T-cell (primary cell): ENCODE results near the gene SPSB3. TPM values are rescaled to one million over a fixed set of nuclear protein-coding genes. Genes with fewer than 3 reads are reported as not detected.
"Not testable (repeated sequence)": the region's sequence is repeated elsewhere in the genome, so short reads cannot be mapped to it uniquely, and the experiment has no call there.

Experiments
- ATAC-seq, 4 experiments: fragments of 200-7000 bp in 3 of 4; fragments of 150-1000 bp in 1 of 4; cut with Tn5 transposase; replicated peaks in 1 of 4; 1 replicate in 3 of 4; 2 replicates in 1 of 4; pipeline ENCODE4 v1.10.0; 2021; ENCODE audit warnings: moderate library complexity in 3 of 4, mild to moderate bottlenecking in 2 of 4, moderate number of reproducible peaks in 1 of 4
- CTCF ChIA-PET, 2 donors: fragments of 300-600 bp; sonication (Branson Sonifier 250); formaldehyde crosslinking; loops; one replicate each; lab custom pipeline; 2022; ENCODE audit warnings: antibody characterized with exemption in 2 of 2; lab: Charles Lee
- POLR2A ChIA-PET, 2 donors: fragments of 300-600 bp; sonication (Branson Sonifier 250); formaldehyde crosslinking; loops; one replicate each; lab custom pipeline; 2022; ENCODE audit warnings: antibody characterized with exemption in 2 of 2; lab: Charles Lee
- DNase-seq, 35 experiments: peaks; one replicate each; pipeline versions ENCODE4 v3.0.0 to v3.0.0-alpha.2; 2013 to 2023
- H3K27ac ChIP-seq: one replicate; pipeline ENCODE4 v1.5.1; 2013; ENCODE audit warnings: low read length
- H3K27me3 ChIP-seq, 2 experiments: replicated peaks in 1 of 2; 1 replicate in 1 of 2; 2 replicates in 1 of 2; pipeline versions ENCODE4 v1.6.1 to v1.7.0; 2013; ENCODE audit warnings: low read length in 1 of 2, mixed read lengths in 1 of 2; ENCODE audit not compliant: control insufficient read depth in 2 of 2, insufficient read depth in 2 of 2; ENCODE audit errors: extremely low read depth in 1 of 2
- H3K36me3 ChIP-seq, 2 donors: 1 replicate in 1 of 2; 2 replicates in 1 of 2; pipeline versions ENCODE4 v1.6.1 to v1.7.0; 2013; ENCODE audit warnings: low read length in 1 of 2; ENCODE audit not compliant: control insufficient read depth in 2 of 2, insufficient read depth in 1 of 2; ENCODE audit errors: extremely low read depth in 1 of 2
- H3K4me1 ChIP-seq, 2 experiments: 1 replicate in 1 of 2; 2 replicates in 1 of 2; pipeline versions ENCODE4 v1.6.1 to v1.7.0; 2013; ENCODE audit warnings: low read length in 2 of 2, mixed read lengths in 1 of 2; ENCODE audit not compliant: insufficient read depth in 2 of 2, control insufficient read depth in 1 of 2; ENCODE audit errors: extremely low read depth in 1 of 2
- H3K4me3 ChIP-seq, 2 donors: 1 replicate in 1 of 2; 2 replicates in 1 of 2; pipeline versions ENCODE4 v1.5.1 to v1.7.0; 2013; ENCODE audit warnings: mild to moderate bottlenecking in 2 of 2, low read length in 1 of 2, moderate library complexity in 1 of 2; ENCODE audit not compliant: control insufficient read depth in 1 of 2; ENCODE audit errors: extremely low read depth in 1 of 2
- H3K9me3 ChIP-seq: 2 replicates; pipeline ENCODE4 v1.7.0; 2013
- H3K27ac Mint-ChIP-seq, 2 donors: one replicate each; pipeline ENCODE4 v1.8.0; 2020 to 2021; ENCODE audit warnings: mild to moderate bottlenecking in 2 of 2, mixed read lengths in 2 of 2
- H3K27me3 Mint-ChIP-seq, 2 donors: one replicate each; pipeline ENCODE4 v1.8.0; 2021 to 2022; ENCODE audit warnings: mixed read lengths in 2 of 2
- H3K36me3 Mint-ChIP-seq: one replicate; pipeline ENCODE4 v1.8.0; 2021; ENCODE audit warnings: mixed read lengths
- H3K4me1 Mint-ChIP-seq, 3 donors: one replicate each; pipeline ENCODE4 v1.8.0; 2020 to 2022; ENCODE audit warnings: mixed read lengths in 3 of 3, mild to moderate bottlenecking in 1 of 3
- H3K4me3 Mint-ChIP-seq, 3 donors: one replicate each; pipeline ENCODE4 v1.8.0; 2020 to 2022; ENCODE audit warnings: mild to moderate bottlenecking in 3 of 3, mixed read lengths in 3 of 3, moderate library complexity in 3 of 3
- H3K9me3 Mint-ChIP-seq, 3 donors: one replicate each; pipeline ENCODE4 v1.8.0; 2020 to 2022; ENCODE audit warnings: mixed read lengths in 3 of 3
- WGBS: methylation state at CpG from one replicate; pipeline ENCODE4 v1.1.5; 2013; ENCODE audit warnings: missing lambda C conversion rate; ENCODE audit not compliant: insufficient coverage; 5-methylcytosine and 5-hydroxymethylcytosine counted together
- total RNA-seq, 35 experiments: library from RNA in 6 of 35; stranded (reverse) in 6 of 35; fragments of 120-200 nt in 1 of 35; gene quantifications; one replicate each; pipeline versions ENCODE4 v1.2.1 to v1.2.4 and lab custom pipeline; 2013 to 2026

Gene SPSB3
- total RNA-seq, 5 donors from 2014 or later (not counting 1 experiment from before 2014, with no cell fraction given): 67.3 to 162 (median 139) TPM

GRCh38 chr16:1740781-1741490 is 41.4 kb downstream of the SPSB3 start:
- Mint-ChIP-seq H3K4me3 (no peak overlapping the region), H3K9me3 (no peaks in the 10 kb centered on the region), H3K36me3 (peaks cover 9% of the 10 kb centered on the region), H3K4me1 (no peaks in the 10 kb centered on the region), H3K27me3 (no peaks in the 10 kb centered on the region), H3K27ac (no peak overlapping the region)
- H3K4me1 ChIP-seq: no peaks in the 10 kb centered on the region
- CTCF ChIA-PET: no interaction called here
- 98% methylated on average over 24 of the region's 30 CpGs for WGBS
- POLR2A ChIA-PET: no interaction called here
- peaks cover 20 to 46% of the 10 kb centered on the region in 2 donors for H3K36me3 ChIP-seq
- no peak overlapping the region for H3K4me3 ChIP-seq
- no peaks in the 10 kb centered on the region for H3K9me3 ChIP-seq
- ATAC-seq: no peak
- H3K27me3 ChIP-seq: no peaks in the 10 kb centered on the region
- DNase-seq: no peak
- no peak overlapping the region for H3K27ac ChIP-seq

DNA sequence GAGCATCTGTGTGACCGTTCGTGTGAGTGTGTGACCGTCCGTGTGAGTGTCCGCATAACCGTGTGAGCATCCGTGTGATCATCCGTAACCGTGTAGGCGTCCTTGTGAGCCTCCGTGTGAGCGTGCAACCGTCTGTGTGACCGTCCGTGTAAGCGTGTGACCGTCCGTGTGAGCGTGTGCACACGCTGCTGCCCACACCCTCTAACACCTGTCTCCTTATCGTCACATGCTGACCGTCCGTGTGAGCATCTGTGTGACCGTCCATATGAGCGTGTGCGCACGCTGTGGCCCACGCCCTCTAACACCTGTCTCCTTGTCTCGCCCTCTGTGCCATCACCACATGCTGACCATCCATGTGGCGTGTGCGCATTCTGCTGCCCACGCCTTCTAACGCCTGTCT is 42.1 kb downstream of the SPSB3 start:
- DNase-seq: no peak
- H3K4me1 ChIP-seq: no peaks in the 10 kb centered on the region
- H3K27me3 ChIP-seq: no peaks in the 10 kb centered on the region
- Mint-ChIP-seq H3K4me1 (no peaks in the 10 kb centered on the region), H3K4me3 (no peak overlapping the region), H3K27me3 (no peaks in the 10 kb centered on the region), H3K27ac (no peak overlapping the region), H3K9me3 (no peaks in the 10 kb centered on the region), H3K36me3 (peaks cover 7% of the 10 kb centered on the region)
- POLR2A ChIA-PET: no interaction called here
- WGBS: 98% methylated on average over 33 of the region's 33 CpGs
- H3K36me3 ChIP-seq: peaks cover 17 to 39% of the 10 kb centered on the region in 2 donors
- CTCF ChIA-PET: no interaction called here
- no peaks in the 10 kb centered on the region for H3K9me3 ChIP-seq
- H3K4me3 ChIP-seq: no peak overlapping the region
- no peak for ATAC-seq
- H3K27ac ChIP-seq: no peak overlapping the region

DNA sequence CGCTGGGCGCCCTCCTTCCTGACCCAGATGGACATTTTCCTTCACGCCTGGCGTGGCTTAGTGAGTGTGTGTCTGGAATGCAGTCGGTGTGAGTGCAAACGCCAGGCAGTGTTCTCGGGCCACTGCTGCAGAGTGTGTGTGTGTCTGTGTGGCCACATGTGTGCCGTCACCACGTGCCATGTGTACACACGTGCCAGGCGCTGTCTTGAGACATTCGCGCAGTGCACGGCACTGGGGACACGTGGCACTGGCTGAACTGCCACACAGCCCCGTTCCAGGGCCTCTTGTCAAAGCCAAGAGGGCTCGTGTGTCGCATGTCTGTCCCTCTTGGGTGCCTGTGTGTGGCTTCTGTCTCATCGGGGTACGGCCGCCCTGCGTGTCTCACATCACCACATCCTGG is 47.6 kb downstream of the SPSB3 start:
- 98% methylated on average over 19 of the region's 22 CpGs for WGBS

DNA sequence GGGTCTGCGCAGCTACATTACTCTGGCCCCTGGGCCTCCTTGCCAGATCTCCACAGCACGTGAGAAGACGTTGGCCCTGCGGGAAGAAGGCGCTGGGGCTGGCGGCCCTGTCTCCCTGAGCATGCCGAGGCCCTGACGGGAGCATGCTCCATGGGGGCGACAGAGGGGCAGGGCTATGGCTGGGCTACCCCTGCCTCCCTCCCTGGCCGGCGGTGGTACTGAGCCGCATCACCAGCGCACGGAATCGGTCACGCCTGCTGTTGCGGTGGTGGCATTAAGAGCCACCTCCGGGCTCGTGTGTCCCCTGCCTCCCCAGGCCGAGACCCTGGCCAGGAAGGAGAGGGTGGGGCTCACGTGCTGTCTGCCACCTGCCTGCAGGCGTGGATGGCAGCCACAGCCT is 48.2 kb downstream of the SPSB3 start:
- no peaks in the 10 kb centered on the region for H3K9me3 Mint-ChIP-seq
- 99% methylated on average over 13 of the region's 22 CpGs for WGBS
- no peak overlapping the region for H3K27ac Mint-ChIP-seq
- no peaks in the 10 kb centered on the region for H3K27me3 Mint-ChIP-seq
- Histone ChIP-seq H3K4me1 (no peaks in the 10 kb centered on the region), H3K27ac (no peak overlapping the region), H3K36me3 (peaks cover 3 to 42% of the 10 kb centered on the region in 2 donors), H3K9me3 (no peaks in the 10 kb centered on the region), H3K4me3 (no peak overlapping the region), H3K27me3 (no peaks in the 10 kb centered on the region)
- H3K36me3 Mint-ChIP-seq: peaks cover 4% of the 10 kb centered on the region
- DNase-seq: no peak
- H3K4me3 Mint-ChIP-seq: no peak overlapping the region
- POLR2A ChIA-PET: no interaction called here
- CTCF ChIA-PET: no interaction called here
- peak in 1 of 4 experiments; percentile 23 for ATAC-seq
- H3K4me1 Mint-ChIP-seq: no peaks in the 10 kb centered on the region

More for the DNA sequence above, 47.6 kb downstream of the SPSB3 start:
- H3K27me3 Mint-ChIP-seq: no peaks in the 10 kb centered on the region
- ChIA-PET POLR2A (no interaction called here), CTCF (no interaction called here)
- ATAC-seq: peak in 1 of 4 experiments; percentile 42
- H3K9me3 Mint-ChIP-seq: no peaks in the 10 kb centered on the region
- Histone ChIP-seq H3K36me3 (peaks cover 3 to 36% of the 10 kb centered on the region in 2 donors), H3K27me3 (no peaks in the 10 kb centered on the region), H3K27ac (no peak overlapping the region), H3K4me1 (no peaks in the 10 kb centered on the region), H3K9me3 (no peaks in the 10 kb centered on the region), H3K4me3 (no peak overlapping the region)
- peaks cover 4% of the 10 kb centered on the region for H3K36me3 Mint-ChIP-seq
- DNase-seq: no peak
- H3K27ac Mint-ChIP-seq: no peak overlapping the region
- H3K4me1 Mint-ChIP-seq: no peaks in the 10 kb centered on the region
- no peak overlapping the region for H3K4me3 Mint-ChIP-seq

DNA sequence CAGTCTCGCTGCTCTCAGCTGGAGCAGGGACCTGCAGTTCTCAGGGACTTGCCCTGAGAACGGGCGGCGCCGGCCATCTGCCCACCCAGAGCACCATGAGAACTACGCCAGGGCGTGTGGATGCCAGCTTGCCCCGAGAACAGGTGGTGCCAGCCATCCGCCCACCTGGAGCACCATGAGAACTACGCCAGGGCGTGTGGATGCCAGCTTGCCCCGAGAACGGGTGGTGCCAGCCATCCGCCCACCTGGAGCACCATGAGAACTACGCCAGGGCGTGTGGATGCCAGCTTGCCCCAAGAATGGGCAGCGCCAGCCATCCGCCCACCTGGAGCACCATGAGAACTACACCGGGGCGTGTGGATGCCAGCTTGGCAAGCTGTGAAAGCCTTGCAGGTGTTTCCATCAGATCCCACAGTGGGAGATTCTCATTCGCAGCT is 49.8 kb downstream of the SPSB3 start:
- H3K4me1 ChIP-seq, H3K27me3 Mint-ChIP-seq, H3K9me3 Mint-ChIP-seq, H3K36me3 Mint-ChIP-seq, H3K4me3 Mint-ChIP-seq, H3K4me1 Mint-ChIP-seq, H3K9me3 ChIP-seq, ATAC-seq, H3K27ac Mint-ChIP-seq, H3K4me3 ChIP-seq, POLR2A ChIA-PET, H3K27me3 ChIP-seq, DNase-seq, H3K27ac ChIP-seq: not testable (repeated sequence)
- peaks cover 8 to 56% of the 10 kb centered on the region in 2 donors for H3K36me3 ChIP-seq
- CTCF ChIA-PET: interaction anchor here in 1 of 2 donors (0.5 to 1.5 kb wide), 2 partner anchors 9 to 604 kb away, joined by 3 to 5 read pairs; no protein-coding TSS in a partner anchor
- 95% methylated on average over 21 of the region's 21 CpGs for WGBS

GRCh38 chr16:1732071-1732470 is 50.3 kb downstream of the SPSB3 start:
- no peaks in the 10 kb centered on the region for H3K27me3 ChIP-seq
- no peak overlapping the region for H3K4me3 ChIP-seq
- no peak overlapping the region for H3K4me3 Mint-ChIP-seq
- H3K9me3 ChIP-seq: no peaks in the 10 kb centered on the region
- no peak for ATAC-seq
- H3K4me1 ChIP-seq: no peaks in the 10 kb centered on the region
- no peaks in the 10 kb centered on the region for H3K9me3 Mint-ChIP-seq
- H3K36me3 Mint-ChIP-seq: peaks cover 14% of the 10 kb centered on the region
- peaks cover 3 to 5% (median 3%) of the 10 kb centered on the region in 3 donors for H3K4me1 Mint-ChIP-seq
- no peaks in the 10 kb centered on the region for H3K27me3 Mint-ChIP-seq
- peaks cover 8 to 61% of the 10 kb centered on the region in 2 donors for H3K36me3 ChIP-seq
- 88% methylated on average over 8 of the region's 14 CpGs for WGBS
- CTCF ChIA-PET: interaction anchor here in 1 of 2 donors (1.5 kb wide), 1 partner anchor 9 kb away, joined by 3 read pairs; no protein-coding TSS in a partner anchor
- H3K27ac ChIP-seq: no peak overlapping the region
- DNase-seq: no peak
- POLR2A ChIA-PET: no interaction called here
- H3K27ac Mint-ChIP-seq: no peak overlapping the region
